GM19025 (cell line): ENCODE data around the gene FADS1.

Source experiments
- ATAC-seq: cut with Tn5 transposase; IDR thresholded peaks from one replicate; pipeline ENCODE4 v1.9.1; 2021; ENCODE audit warnings: mild to moderate bottlenecking, low read depth, moderate library complexity; ENCODE audit not compliant: unreplicated experiment

The FADS1 gene

GRCh38 chr11:61816736-61817455 is at the start of gene FADS1:
TSS of gene FADS1 (minus strand) at chr11:61817003. CDS start at chr11:61816929, 74 bp downstream.
- peak; percentile 56 for ATAC-seq

DNA sequence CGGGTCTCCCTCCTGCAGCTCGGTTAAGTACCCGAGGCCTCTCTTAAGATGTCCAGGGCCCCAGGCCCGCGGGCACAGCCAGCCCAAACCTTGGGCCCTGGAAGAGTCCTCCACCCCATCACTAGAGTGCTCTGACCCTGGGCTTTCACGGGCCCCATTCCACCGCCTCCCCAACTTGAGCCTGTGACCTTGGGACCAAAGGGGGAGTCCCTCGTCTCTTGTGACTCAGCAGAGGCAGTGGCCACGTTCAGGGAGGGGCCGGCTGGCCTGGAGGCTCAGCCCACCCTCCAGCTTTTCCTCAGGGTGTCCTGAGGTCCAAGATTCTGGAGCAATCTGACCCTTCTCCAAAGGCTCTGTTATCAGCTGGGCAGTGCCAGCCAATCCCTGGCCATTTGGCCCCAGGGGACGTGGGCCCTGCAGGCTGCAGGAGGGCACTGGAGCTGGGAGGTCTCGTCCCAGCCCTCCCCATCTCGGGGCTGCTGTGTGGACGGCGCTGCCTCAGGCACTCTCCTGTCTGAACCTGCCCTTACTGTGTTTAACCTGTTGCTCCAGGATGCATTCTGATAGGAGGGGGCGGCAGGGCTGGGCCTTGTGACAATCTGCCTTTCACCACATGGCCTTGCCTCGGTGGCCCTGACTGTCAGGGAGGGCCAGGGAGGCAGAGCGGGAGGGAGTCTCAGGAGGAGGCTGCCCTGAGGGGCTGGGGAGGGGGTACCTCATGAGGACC is 49.6 kb upstream of the FADS1 start:
- no peak for ATAC-seq

DNA sequence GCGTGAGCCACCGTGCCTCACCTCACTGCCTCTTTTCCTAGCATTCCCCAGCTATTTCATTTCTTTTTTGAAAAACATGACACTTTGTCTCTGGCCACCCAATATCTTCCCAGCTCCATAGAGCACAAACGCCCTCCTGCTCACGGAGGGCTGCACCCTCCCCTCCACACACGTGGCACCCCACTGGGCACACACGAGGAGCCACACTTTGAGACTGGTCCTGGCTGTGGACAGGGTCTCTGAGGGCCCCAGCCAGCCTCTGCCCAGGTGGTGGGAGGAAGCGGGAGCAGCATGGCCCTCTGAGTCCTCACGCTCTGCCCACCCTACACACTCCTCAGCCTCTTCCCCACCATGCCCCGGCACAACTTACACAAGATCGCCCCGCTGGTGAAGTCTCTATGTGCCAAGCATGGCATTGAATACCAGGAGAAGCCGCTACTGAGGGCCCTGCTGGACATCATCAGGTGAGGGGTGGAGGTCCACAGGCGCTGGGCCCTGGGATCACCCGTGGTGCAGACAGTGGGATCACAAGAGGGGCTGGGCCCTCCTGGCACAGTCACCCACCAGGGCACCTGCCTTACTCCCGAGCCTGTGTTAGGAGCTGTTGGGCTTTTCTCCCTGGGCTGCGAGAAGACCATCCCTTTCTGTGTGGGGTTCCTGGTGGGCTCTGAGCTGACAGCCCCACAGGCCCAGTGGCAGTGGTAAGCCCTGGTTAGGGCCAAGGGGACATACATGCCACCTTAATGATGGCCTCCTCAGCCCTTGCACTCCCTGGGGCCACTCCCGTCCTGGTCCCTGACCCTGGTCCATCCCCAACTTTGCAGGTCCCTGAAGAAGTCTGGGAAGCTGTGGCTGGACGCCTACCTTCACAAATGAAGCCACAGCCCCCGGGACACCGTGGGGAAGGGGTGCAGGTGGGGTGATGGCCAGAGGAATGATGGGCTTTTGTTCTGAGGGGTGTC is 48.3 kb upstream of the FADS1 start:
- ATAC-seq = no peak

DNA sequence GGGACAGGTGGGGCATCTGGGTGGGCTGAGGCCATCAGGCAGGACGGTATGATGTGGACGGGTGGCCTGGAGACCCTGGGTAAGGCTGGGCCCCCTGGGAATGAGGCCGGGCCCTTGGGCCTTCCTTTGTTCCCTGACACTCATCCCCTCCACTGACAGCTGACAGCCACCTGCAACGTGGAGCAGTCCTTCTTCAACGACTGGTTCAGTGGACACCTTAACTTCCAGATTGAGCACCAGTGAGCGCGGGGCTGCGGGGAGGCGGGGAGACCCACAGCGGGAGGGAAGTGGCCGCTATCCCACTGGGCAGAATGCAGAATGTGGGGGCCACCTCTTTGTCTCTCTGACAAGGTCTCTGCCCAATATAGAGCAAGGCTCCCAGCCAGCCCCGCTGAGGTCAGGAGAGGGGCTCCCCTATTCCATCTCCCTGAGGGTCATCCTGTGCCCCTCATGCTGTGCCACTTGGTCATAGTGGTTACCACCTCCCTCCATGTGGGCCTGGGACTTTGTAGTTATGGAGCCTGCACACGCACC is 46.8 kb upstream of the FADS1 start:
- ATAC-seq = no peak

- no peak for ATAC-seq
These were observed 46.1 kb upstream of the FADS1 start for GRCh38 chr11:61862714-61863547.

- ATAC-seq = no peak
These were observed 44.8 kb upstream of the FADS1 start for GRCh38 chr11:61861634-61862033.

DNA sequence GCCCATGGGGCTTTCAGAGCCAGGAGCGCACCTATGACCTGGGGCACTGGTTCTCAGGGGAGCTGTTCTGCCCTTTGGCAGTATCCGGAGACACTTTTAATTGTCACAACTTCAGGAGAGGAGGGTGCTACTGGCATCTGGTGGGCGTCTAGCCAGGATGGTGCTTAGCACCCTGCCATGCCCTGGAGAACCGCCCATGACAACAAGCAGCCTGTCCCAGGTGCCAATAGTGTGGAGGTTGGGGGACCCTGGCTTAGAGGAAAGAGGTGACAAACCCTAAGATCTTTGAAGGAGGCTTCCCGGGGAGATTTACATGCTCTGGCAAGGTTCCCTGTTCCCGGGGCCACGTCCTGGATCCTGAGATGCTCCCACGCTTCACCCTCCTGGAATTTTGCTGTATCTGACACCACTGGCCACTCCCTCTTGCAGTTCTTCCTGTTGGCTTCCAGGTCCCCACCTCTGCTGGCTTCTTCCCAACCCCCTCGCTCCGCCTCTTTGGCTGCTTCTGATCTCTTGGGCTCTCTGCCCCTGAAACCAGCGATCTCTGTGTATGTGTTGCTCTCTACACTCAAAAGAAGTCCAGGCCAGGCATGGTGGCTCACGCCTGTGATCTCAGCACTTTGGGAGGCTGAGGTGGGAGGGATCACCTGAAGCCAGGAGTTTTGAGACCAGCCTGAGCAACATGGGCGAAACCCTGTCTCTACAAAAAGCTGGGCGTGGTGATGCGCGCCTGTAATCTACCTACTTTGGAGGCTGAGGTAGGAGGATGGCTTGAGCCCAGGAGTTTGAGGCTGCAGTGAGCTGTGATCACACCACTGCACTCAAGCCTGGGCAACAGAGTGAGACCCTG is 43.5 kb upstream of the FADS1 start:
- no peak for ATAC-seq

GRCh38 chr11:61855939-61856680 is 39.3 kb upstream of the FADS1 start:
- ATAC-seq = no peak

DNA sequence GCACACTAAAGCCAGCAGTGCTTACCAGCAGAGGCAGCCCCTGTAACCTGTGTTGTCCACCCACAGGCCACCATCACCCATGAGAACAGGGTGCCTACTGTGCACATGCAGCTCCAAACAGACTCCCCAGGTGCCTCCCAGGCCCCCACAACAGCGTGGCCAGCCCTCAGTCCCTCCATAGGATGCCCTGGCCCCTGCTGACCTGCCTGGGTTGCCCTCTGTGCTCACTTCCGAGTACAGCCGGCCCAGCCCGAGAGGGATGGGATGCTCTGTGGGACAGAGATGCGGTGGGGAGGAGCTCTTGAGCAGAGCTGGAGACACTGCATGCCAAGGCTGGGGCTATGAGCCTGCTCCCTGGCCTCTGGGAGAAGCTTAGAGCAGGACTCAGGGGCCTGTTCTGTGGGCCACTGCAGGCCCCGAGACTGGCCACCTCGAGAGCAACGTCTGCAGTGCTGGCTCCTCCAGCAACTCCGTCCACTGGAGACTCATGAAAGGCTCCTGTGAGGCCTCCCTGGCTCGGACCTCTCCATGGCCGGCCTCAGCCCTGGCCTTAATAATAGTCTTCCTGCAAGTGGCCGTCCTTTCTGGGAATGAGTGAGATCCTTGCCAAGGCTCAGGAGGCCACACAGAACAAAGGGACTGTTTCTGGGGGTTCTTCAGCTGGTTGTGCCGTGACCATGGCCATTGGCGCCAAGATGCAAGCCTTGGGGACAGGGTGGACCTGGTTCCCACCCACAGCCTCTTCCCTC is 38.3 kb upstream of the FADS1 start:
- ATAC-seq = no peak

GRCh38 chr11:61854206-61854895 is 37.5 kb upstream of the FADS1 start:
- ATAC-seq = no peak

DNA sequence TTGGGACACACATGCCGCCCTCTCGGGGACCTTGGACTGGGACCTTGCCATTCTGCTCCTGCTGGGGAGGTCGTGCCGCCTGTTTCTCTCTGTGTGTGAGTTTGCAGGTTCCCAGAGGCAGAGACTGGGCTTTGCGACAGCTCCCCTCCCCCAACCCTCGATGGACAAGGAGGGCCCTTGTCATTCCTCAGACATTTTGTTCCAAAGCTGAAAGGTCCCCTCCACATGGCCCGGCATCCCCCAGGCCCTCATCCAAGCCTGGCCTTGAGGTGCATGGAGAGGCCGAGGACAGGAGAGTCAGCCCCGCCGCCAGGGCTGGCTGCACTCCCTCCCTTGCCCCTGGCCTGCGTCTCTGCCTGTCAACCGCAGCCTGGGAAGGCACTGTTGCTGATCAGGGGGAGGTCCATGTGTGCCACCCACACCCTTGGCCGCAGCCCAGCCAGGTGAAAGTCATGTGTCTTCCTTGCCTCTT is 36.9 kb upstream of the FADS1 start:
- ATAC-seq = no peak

DNA sequence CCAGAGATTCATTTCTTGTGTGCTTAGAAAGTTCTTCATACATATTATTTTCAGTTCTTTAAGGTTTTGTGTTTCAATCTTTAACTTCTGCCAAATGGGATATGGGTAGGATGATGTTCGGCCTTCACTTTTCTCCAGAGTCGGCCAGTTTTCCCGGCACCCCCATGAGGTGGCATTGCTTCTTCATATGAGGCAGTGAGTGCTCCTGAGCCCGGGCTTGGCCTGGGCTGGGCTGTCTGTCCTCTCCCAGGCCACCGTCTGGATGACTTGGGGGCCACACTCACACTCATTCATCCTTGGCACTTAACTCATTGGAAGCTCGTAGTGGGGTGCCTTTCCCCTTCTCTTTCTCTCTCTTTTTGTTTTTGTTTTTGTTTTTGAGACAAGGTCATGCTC is 35.1 kb upstream of the FADS1 start:
- no peak for ATAC-seq

- no peak for ATAC-seq
These were observed 34.5 kb upstream of the FADS1 start for GRCh38 chr11:61851113-61851899.

- no peak for ATAC-seq
These were observed 33.9 kb upstream of the FADS1 start for GRCh38 chr11:61850687-61851086.

GRCh38 chr11:61848631-61849030 is 31.8 kb upstream of the FADS1 start:
- ATAC-seq = no peak
